ENCODE measurements around the gene IER2.

DNA sequence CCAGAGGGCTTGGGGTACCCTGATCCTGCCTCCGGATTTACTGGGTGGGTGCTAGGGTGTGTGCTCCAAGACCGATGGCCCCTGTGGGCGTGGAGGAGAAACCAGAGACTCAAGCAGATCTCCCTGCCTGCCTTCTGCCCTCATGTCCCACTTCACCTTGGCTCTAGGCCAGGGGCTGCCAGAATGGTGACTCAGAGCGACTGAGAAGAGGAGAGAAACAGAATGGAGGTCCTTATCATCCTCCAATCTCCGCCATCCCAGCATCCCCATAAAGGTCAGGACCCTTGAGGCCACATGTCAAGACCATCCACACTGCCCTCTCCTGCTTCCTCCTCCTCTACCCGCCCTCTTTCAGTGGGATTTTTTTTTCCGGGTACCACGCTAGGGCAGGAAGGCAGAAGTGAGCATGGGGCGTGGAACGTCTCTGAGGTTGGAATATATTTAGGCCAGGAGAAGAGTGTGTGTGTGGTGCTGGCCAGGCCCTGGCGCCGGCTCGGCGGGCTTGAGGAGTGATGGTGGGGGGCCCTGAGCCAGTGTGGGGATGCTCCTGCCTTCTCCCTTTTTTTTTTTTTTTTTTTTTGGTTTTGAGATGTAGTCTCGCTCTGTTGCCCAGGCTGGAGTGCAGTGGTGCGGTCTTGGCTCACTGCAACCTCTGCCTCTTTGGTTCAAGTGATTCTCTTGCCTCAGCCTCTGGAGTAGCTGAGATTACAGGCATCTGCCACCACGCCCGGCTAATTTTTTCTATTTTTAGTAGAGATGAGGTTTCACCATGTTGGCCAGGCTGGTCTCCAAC is 22.3 kb downstream of the IER2 start:
- TF ChIP-seq, protein P1, sequence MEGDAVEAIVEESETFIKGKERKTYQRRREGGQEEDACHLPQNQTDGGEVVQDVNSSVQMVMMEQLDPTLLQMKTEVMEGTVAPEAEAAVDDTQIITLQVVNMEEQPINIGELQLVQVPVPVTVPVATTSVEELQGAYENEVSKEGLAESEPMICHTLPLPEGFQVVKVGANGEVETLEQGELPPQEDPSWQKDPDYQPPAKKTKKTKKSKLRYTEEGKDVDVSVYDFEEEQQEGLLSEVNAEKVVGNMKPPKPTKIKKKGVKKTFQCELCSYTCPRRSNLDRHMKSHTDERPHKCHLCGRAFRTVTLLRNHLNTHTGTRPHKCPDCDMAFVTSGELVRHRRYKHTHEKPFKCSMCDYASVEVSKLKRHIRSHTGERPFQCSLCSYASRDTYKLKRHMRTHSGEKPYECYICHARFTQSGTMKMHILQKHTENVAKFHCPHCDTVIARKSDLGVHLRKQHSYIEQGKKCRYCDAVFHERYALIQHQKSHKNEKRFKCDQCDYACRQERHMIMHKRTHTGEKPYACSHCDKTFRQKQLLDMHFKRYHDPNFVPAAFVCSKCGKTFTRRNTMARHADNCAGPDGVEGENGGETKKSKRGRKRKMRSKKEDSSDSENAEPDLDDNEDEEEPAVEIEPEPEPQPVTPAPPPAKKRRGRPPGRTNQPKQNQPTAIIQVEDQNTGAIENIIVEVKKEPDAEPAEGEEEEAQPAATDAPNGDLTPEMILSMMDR (conservative IDR thresholded peaks at IDR 0.05; ENCODE audit: low read depth, low read length): no peak
- peak; percentile 46; the same call in 1 of the 2 replicates for TF ChIP-seq FOS (IDR thresholded peaks at IDR 0.05; ENCODE audit: low read depth, low read length)
- TF ChIP-seq MAFK (IDR thresholded peaks at IDR 0.05; ENCODE audit: low read depth, low read length): no peak
- TF ChIP-seq POLR2A (IDR thresholded peaks at IDR 0.05; ENCODE audit: low read depth, low read length): no peak
- TF ChIP-seq SMC3 (IDR thresholded peaks at IDR 0.05; ENCODE audit: low read depth, low read length): no peak
- TF ChIP-seq CHD1 (IDR thresholded peaks at IDR 0.05; ENCODE audit: low read depth, low read length): no peak
- TF ChIP-seq, protein P2, sequence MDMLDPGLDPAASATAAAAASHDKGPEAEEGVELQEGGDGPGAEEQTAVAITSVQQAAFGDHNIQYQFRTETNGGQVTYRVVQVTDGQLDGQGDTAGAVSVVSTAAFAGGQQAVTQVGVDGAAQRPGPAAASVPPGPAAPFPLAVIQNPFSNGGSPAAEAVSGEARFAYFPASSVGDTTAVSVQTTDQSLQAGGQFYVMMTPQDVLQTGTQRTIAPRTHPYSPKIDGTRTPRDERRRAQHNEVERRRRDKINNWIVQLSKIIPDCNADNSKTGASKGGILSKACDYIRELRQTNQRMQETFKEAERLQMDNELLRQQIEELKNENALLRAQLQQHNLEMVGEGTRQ (IDR thresholded peaks at IDR 0.05; ENCODE audit: low read depth, low read length): no peak
- no peak for TF ChIP-seq RAD21 (IDR thresholded peaks at IDR 0.05; ENCODE audit: low read length)
- no peak for TF ChIP-seq BHLHE40 (IDR thresholded peaks at IDR 0.05; ENCODE audit: low read depth, low read length)
- TF ChIP-seq CEBPB (IDR thresholded peaks at IDR 0.05; ENCODE audit: low read depth, low read length): no peak
- no peak for TF ChIP-seq RFX5 (IDR thresholded peaks at IDR 0.05; ENCODE audit: low read depth, low read length)
- no peak for TF ChIP-seq RCOR1 (IDR thresholded peaks at IDR 0.05; ENCODE audit: insufficient replicate concordance, low read length)
- TF ChIP-seq, protein P3, sequence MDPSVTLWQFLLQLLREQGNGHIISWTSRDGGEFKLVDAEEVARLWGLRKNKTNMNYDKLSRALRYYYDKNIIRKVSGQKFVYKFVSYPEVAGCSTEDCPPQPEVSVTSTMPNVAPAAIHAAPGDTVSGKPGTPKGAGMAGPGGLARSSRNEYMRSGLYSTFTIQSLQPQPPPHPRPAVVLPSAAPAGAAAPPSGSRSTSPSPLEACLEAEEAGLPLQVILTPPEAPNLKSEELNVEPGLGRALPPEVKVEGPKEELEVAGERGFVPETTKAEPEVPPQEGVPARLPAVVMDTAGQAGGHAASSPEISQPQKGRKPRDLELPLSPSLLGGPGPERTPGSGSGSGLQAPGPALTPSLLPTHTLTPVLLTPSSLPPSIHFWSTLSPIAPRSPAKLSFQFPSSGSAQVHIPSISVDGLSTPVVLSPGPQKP (IDR thresholded peaks at IDR 0.05; ENCODE audit: borderline replicate concordance, low read depth, low read length): no peak
- TF ChIP-seq MAZ (IDR thresholded peaks at IDR 0.05; ENCODE audit: borderline replicate concordance, low read depth, low read length): no peak

All from IMR-90 (cell line).